ENCODE measurements around the gene POU2F1.
A peak's percentile ranks its signal among the peaks of the same experiment; 100 is the strongest.
"Not testable (repeated sequence)": the region's sequence is repeated elsewhere in the genome, so short reads cannot be mapped to it uniquely, and the experiment has no call there.

Gene POU2F1

DNA sequence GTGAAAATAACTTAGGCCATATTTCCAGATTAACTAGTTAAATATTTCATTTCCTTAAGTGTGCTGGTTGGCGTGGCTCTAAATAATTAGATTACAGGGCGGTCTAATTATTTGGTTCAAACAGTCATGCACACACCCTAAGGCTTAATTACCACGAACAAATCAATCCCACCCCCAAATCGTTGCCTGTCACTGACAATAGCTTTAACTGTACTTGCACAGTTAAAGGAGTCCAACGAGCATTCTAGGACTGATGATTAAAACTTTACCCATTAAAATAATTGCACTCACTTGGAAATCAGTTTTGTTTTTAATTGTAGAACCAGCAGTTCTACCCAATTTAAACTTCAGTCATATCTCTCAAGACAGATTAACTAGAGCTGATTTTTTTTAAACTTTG lies 1.5 kb upstream of the POU2F1 start:
- H3K27ac ChIP-seq: peak overlapping the region; percentile 93
- TF ChIP-seq, protein P1, sequence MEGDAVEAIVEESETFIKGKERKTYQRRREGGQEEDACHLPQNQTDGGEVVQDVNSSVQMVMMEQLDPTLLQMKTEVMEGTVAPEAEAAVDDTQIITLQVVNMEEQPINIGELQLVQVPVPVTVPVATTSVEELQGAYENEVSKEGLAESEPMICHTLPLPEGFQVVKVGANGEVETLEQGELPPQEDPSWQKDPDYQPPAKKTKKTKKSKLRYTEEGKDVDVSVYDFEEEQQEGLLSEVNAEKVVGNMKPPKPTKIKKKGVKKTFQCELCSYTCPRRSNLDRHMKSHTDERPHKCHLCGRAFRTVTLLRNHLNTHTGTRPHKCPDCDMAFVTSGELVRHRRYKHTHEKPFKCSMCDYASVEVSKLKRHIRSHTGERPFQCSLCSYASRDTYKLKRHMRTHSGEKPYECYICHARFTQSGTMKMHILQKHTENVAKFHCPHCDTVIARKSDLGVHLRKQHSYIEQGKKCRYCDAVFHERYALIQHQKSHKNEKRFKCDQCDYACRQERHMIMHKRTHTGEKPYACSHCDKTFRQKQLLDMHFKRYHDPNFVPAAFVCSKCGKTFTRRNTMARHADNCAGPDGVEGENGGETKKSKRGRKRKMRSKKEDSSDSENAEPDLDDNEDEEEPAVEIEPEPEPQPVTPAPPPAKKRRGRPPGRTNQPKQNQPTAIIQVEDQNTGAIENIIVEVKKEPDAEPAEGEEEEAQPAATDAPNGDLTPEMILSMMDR (conservative IDR thresholded peaks at IDR 0.05): no peak

DNA sequence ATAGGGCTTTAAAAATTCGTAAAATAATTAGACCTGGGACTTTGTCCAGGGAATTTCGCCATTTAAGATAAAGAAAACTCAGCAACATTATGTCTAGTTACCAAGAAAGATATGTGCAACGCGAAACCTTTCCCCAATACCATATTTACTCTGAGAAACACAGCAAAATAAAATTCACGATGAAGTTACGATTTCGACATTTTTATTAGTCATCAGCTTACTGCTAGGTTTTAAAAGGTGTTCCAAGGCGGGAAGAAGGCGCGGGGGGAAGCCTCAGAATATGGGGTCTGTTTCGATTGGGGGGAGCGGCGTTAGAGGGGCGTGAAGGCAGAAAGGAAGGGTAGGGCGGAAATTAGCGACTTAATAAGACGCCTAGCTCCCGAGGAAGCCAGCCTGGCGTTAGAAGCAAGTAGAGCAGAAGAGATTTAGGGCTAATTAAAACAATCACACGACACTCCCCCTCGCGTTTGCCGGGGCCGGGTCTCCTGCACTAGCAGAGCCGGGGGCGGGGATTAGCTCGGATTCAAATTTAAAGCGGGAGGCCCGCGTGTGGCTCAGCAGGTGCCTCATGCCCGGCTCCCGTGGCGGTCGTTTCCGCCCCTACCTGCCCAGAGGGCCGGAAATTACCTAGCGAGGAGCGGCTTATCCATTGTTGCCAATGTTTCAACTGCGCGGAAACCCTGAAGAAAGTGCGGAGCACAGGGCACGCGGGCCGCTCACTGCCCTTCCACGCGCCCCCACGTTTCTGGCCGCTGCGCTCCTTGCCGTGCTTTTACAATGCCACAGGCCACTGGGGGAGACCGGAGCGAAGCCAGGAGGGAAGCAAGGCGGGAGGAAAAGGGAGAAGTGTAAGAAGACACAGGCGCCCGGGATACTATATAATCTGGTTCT lies 795 bp upstream of the POU2F1 start:
- TF ChIP-seq, protein P1 (conservative IDR thresholded peaks at IDR 0.05): no peak
- peak overlapping the region; percentile 93 for H3K27ac ChIP-seq

DNA sequence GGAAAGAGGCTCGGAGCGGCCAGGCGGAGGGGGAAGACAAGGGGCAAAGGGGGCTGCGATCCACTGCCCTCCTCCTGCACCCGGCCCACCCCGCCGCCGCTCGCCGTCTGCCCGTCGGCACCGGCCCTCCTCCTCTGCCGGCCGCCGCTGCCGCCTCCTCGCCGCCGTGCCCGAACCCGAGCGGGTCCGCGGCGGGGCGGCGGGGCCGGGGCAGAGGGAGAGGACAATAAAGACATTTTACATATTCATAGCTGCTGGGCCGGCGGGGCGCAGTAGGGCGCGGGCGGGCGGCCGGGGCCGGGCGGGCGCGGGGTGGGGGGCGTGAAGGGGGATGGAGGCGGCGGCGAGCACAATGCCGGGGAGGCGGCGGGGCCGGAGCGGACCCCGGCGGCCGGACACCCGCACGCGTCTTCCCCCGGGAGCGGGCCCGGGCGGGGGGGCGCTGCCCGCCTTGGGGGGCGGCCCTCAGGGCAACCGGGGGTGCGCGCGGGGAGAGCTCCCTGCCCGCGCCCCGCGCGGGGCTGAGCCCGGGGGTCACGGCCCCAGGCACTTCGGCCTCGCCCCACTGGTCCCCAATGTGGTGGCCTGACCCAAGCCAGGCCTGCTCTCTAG lies 546 bp downstream of the POU2F1 start:
- TF ChIP-seq, protein P1 (conservative IDR thresholded peaks at IDR 0.05): no peak
- H3K27ac ChIP-seq: peak overlapping the region; percentile 93

DNA sequence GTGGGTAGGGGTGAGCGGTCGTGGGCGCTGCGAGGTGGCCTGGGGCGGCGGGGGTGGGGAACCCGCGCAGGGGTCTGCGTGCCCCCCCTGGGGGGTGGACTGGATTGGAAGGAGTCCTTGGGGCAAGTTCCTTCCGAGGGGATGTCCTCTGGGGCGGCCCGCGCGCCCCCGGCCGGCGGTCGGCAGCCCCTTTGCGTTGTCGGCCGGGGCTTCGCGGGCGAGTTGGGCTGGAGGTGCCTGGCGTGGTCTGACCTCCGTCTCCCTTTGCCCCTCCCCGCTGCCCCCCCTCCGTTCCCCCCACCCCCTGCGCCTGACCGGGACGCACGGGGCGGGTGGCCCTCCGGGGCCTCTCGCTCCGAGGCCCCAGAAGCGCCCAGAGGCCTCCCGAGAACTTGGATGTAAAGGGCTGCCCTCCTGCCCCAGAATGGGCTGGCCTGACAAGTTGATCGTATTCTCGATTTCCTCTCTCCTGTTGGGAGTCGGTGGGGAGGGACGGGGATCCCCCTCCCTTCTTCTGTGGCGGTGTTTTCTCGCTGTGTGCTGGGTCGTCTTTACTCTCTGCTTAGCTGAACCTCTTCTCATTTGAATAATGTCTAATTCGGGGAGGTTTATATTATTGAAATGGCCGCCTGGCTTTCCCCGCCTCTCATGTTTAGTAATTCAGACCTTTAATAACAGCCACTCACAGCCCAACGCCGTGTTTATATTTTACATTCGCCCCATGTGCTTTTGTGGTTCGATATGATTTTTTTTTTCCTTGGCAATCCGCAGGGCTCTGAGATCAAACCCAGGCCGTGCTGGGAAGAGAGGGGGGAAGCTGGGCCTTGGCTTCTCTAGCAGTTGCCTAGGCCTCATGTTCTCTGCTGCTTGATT lies 1.3 kb downstream of the POU2F1 start:
- TF ChIP-seq, protein P1 (conservative IDR thresholded peaks at IDR 0.05): no peak
- peak overlapping the region; percentile 93 for H3K27ac ChIP-seq

DNA sequence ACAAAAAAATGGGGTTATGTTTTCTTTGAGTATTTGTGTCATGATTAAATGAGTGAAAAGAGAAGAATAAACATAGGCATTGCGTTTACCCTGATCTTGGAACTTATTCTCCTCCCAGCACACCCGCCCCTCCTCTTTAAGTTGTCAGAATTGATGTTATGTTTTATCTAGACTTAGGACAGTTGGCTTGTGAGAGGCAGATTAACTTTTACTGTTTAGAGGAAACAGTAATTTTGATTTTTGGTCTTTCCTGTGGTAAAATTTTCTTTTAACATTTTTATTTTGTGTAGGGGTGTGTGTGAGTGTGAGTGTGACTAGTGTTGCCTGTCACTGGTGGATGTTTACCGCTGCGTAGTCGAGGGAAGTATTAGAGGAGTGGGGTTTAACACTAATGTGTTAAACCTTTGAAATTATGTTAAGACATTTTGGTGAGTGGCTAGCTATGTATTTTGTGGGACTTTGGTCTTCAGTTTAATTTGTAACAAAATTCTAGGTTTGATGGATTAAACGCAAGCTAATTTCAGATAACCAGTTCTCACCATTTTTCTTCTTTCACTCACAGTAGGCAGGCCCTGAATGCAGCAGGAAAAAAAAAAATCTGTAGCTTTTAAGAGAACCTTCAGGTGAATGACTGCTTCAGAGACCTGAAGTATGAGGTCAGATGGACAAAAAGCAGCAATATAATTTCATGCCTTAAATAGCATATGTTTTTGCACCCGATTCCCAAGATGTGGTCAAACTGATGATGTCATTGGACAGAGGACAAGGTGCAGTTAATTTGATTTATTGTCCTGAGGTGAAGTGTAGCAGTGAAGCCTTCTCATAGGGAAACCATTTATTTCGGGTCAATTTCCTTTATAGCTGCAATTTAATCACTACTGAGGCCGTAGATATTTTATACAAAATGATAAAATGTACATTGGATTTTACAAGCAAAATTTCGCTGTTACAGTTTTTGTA lies 2.7 kb downstream of the POU2F1 start:
- H3K27ac ChIP-seq: peak overlapping the region; percentile 93
- TF ChIP-seq, protein P1 (conservative IDR thresholded peaks at IDR 0.05): no peak

DNA sequence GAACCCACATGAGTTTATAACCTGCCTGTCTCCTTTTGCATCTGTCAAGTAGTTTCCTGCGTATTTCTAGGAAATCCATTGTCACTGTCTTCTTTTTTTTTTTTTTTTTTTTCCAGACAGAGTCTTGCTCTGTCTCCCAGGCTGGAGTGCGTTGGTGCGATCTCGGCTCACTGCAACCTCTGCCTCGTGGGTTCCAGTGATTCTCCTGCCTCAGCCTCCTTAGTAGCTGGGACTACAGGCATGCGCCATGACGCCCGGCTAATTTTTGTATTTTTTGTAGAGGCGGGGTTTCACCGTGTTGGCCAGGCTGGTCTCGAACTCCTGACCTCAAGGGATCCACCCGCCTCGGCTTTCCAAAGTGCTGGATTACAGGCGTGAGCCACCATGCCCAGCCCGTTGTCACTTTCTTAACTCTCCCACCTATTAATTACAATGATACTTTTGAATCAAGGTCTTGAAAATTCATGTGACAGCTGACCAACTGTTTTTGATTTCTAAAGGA lies 4.1 kb downstream of the POU2F1 start:
- not testable (repeated sequence) for H3K27ac ChIP-seq

DNA sequence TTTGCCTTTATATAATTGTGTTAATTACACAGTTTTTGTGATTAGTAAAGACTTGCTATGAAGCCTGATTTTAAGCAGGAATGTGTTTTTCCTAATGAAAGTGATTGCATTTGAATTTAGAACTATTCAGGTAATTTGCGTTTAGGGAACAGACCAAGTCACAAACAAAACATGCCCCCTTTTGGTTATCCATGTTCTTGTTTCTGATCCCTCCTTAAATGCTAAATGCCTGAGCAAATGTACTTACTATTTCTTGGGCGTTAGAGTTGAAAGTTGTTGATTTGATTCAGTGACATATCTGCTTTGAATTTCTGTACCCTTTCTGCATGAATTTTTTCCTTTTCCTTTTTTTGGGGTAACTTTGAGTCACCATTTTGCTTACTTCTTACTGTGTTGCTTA lies 5.2 kb downstream of the POU2F1 start:
- H3K27ac ChIP-seq: no peak overlapping the region
- TF ChIP-seq, protein P1 (conservative IDR thresholded peaks at IDR 0.05): no peak

Data from VCaP (cell line).